ENCODE measurements around the gene LRP1-AS.

The LRP1-AS gene

DNA sequence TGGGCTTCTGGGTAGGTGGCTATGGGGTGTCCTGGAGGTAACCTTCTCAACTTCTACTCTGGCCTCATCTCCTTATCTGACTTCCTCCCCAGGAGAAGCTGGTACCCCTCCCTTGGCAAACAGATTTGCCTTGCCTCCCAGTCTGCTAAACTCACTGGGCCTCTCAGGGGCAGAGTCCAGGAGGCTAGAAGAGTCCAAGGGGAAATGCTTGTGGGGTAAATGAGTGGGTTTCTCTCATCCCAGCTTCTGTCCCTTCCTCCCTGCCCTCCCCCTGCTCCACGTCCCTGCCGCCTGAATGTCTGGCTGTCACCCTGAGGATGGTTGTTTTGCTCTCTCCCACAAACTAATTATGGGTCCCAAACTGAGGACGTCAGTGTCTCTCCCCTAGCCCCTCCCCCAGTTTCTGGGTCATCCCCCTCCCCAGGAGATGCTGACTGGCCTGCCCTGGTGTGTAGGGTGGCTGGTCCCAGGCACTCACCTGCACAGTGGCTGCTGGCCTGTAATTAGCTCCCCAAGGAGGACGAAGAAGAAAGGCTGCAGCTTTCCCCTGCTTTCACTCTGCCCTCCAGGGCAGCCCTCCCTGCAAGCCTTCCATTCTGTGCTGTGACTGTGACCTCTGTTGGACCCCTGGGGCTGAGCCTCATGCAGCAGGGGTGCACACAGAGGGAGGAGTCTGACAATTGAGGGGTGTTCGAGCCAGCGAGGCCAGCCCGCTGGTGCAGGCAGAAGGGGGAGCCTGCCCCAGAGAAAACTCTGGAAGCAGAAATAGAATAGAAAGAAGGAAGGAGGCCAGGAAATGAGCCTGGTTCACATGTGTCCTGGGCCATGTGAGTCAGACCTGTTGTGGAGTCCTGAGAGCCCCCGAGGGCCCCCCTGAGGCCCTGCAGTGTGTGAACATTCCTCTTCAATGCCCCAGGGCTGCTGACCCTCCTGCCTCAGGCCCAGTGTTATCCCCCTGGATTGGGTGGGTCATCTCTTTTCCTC, at the start of gene LRP1-AS:
Gene LRP1-AS (minus strand): TSS at position 659 of the 984 bp plus-strand sequence.
- DNase-seq (ENCODE audit: low read depth) = peak; percentile 87

DNA sequence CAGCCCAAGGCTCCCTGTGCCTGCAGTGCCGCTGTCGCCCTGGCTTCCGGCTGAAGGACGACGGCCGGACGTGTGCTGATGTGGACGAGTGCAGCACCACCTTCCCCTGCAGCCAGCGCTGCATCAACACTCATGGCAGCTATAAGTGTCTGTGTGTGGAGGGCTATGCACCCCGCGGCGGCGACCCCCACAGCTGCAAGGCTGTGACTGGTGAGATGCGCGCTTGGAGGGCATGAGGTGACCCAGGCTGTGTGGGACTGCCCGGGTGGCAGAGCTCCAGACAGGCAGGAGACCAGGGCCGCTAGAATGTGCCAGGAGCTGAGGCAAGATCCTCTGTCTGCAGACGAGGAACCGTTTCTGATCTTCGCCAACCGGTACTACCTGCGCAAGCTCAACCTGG, 49.5 kb upstream of the LRP1-AS start:
- DNase-seq (ENCODE audit: low read depth) = no peak

DNA sequence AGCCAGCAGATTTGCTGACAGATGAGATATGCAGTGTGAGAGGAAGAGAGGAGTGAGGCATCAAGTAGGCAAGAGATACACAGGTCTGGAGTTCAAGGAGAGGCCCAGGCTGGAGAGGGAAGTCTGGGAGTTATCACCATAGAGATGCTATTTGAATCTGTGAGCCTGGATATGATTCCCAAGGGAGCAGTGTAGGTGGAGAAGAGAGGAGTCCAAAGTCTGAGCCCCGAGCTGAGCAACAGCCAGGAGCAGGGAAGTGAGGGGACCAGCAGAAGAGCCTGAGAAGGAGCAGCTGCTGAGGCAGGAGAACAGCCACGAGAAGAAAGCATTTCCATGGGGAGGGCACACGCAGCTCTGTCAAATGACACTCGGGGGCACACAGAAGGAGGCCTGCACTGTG, 49.0 kb upstream of the LRP1-AS start:
- no peak for DNase-seq (ENCODE audit: low read depth)

DNA sequence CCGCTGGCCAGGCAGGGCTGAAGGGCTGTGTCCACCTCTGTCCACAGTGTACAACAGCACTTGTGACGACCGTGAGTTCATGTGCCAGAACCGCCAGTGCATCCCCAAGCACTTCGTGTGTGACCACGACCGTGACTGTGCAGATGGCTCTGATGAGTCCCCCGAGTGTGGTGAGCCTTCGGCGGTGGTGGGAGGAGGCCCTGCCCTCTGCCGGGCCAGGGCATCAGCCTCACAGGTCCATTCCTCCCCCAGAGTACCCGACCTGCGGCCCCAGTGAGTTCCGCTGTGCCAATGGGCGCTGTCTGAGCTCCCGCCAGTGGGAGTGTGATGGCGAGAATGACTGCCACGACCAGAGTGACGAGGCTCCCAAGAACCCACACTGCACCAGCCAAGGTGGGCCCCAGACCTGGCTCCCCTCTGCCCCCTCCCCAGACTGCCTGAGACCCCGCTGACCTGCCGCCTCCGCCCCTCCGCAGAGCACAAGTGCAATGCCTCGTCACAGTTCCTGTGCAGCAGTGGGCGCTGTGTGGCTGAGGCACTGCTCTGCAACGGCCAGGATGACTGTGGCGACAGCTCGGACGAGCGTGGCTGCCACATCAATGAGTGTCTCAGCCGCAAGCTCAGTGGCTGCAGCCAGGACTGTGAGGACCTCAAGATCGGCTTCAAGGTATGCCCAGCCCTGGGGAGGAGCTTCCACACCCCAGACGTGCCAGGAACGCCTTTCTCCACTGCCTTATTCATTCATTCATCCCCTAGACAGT, 48.4 kb upstream of the LRP1-AS start:
- DNase-seq (ENCODE audit: low read depth) = no peak

DNA sequence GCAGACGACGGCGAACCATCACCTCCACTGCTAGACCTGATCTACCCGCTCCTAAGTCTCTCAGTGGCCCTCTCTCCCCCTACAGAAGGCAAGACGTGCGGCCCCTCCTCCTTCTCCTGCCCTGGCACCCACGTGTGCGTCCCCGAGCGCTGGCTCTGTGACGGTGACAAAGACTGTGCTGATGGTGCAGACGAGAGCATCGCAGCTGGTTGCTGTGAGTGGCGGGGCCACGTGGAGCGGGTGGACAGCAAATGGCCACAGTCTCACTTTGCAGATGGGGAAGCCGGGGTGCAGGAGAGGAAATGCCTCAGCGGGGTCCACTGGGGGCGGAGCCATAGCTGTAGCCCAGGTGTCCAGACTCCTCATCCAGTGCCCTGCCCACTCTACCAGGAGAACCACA, 47.8 kb upstream of the LRP1-AS start:
- no peak for DNase-seq (ENCODE audit: low read depth)

DNA sequence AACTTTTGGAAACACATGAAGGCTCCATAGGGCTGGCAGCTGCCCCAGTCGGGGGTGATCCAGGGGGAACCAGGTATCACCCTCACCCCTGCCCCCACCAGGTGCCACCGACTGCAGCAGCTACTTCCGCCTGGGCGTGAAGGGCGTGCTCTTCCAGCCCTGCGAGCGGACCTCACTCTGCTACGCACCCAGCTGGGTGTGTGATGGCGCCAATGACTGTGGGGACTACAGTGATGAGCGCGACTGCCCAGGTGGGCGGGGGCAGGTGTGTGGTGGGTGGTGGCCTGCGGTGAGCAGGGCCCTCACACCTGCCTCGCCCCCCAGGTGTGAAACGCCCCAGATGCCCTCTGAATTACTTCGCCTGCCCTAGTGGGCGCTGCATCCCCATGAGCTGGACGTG, 46.8 kb upstream of the LRP1-AS start:
- DNase-seq (ENCODE audit: low read depth) = no peak

DNA sequence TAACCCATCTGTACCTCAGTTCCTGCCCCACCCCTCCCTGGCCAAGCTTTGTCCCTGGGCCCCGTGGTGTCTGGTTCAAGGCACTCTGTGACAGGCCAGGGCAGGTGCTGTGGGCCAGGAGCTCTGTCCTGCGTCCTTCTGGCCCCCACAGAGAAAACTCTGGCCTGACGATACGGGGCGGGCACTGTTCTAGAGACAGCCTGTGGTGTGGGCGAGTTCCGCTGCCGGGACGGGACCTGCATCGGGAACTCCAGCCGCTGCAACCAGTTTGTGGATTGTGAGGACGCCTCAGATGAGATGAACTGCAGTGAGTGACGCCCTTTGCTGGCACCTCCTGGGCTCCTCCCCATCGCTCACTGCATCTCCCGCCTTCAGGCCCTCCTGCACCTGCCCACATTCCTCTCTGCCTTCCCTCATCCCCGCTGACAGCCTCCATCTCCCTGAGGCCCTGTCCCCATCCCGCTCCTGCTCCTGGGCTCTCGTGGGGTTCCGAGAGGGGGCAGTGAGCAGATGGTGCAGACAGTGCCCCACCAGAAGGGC, 46.4 kb upstream of the LRP1-AS start:
- DNase-seq (ENCODE audit: low read depth) = no peak

DNA sequence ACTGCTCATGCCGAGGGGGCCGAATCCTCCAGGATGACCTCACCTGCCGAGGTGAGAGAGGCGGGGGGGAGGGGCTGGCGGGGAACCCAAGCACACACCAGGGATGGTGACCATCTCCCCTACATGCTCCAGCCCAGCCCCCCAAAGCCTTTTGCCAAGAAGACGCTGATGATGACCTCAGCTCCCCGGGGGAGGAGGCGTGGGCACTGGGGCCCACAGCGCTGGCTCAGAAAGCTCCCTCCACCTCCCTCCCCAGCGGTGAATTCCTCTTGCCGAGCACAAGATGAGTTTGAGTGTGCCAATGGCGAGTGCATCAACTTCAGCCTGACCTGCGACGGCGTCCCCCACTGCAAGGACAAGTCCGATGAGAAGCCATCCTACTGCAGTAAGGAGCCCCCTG, 45.5 kb upstream of the LRP1-AS start:
- no peak for DNase-seq (ENCODE audit: low read depth)

DNA sequence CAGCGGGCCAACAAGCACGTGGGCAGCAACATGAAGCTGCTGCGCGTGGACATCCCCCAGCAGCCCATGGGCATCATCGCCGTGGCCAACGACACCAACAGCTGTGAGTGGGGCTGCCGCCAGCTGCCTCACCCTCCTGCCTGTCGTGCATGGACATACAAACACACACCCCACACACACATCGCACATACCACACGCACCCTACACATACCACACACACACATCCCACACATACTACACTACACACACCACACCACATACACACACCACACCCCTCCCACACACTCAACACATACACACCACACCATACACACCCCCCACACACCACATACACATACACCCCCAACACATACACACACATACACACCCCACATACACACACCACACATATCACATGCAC, 44.0 kb upstream of the LRP1-AS start:
- peak; percentile 14 for DNase-seq (ENCODE audit: low read depth)

DNA sequence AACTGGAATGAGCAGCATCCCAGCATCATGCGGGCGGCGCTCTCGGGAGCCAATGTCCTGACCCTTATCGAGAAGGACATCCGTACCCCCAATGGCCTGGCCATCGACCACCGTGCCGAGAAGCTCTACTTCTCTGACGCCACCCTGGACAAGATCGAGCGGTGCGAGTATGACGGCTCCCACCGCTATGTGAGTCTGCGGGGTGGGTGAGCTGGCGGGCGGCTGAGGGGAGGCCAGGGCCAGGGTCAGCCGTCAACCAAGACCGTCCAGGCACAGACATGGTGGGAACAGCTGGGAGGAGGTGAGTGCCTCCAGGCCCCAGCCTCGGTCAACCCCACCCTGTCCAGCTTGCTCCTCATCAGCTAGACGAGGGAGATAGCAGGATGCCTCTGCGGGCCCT, 43.4 kb upstream of the LRP1-AS start:
- no peak for DNase-seq (ENCODE audit: low read depth)

DNA sequence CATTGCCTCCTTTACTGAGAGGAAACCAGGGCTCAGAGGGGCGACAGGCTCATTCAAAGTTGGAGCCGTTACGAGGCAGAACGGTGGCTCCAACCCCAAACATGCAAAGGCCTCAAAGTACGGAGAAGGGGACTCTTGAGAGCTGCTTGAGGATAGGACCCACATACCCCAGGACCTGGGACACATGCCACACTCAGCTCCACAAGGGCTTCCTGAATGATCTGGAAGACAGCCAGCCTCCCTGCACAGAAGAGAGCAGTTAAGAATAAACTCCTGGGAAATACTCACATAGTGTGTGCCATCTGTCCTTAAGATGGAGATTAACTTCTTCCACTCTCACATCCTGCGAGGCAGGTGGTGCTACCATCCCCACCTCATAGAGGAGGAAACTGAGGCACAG, 42.6 kb upstream of the LRP1-AS start:
- no peak for DNase-seq (ENCODE audit: low read depth)

DNA sequence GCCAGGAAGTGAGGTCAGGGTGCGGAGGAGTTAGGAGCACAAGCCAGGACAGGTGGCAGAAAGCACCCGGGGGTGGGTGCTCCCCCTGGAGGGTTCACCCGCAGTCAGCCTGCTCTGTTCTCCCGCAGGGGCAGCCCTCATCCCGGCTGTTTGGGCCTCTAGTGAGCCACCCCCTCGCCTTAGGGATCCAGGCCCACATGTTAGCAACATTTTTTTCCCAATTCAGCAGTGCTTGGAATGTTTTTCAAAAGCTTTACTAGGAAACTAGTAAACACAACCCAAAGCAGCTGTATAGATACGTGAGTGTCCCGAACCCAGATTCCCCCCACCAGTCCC, 40.6 kb upstream of the LRP1-AS start:
- no peak for DNase-seq (ENCODE audit: low read depth)

DNA sequence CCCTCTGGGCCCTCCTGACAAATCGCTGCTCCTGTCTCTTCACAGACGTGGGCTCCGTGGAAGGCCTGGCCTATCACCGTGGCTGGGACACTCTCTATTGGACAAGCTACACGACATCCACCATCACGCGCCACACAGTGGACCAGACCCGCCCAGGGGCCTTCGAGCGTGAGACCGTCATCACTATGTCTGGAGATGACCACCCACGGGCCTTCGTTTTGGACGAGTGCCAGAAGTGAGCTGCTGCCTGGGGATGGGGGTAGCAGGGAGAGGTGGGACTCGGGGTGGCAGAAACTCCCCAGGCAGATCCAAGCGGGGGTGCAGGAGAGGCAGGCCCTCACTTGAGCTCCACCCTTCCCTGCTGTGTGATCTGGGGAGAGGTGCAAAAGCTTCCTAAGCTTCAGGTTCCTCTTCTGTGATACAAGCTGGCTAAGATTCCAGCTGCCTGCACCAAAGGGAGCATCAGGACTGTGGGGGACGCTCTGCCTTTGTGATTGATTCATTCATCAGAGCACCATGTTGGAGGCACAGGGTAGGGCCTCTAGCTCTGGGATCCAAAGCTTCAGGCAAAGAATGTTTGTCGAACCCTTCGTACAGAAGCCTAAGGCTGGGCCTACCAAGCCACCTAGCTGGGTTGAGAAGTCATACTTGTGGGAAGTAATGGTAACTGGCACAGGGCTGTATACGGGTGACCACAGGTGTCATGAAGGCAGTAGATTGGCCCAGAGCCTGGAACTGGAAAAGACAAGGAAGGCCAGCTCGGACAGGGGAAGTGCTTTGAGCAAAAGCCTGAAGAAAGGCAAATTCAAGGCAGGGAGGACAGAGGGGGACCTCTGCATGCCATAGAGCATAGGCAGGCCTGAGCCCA, 40.0 kb upstream of the LRP1-AS start:
- DNase-seq (ENCODE audit: low read depth) = no peak

DNA sequence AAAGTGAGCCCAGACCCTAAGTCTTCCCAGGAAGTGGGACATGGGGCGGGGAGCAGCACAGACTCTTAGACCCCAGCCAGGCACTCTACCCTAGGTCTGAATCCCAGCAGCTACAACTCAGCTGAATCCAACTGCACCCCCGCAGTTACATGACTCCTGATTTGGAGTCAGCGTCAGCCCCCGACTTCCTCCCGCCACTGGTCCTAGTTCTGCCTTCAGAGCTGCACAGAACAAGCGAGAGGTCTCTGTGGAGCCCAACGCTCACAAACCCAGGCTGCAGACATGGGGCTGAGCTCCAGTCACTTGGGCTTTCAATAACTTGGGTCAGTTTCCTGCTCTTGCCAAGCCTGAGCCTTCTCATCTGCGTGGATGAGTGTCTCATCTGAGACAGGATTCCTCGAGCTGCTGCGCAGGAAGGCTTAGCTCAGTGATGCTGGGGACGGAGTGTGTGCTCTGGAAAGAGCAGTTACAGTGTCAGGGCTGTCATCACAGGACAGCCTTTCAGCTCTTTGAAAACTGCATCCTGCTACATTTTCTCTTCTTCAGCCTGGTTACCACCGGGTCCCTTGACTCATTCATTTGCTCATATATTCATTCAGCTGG, 38.6 kb upstream of the LRP1-AS start:
- DNase-seq (ENCODE audit: low read depth) = no peak

DNA sequence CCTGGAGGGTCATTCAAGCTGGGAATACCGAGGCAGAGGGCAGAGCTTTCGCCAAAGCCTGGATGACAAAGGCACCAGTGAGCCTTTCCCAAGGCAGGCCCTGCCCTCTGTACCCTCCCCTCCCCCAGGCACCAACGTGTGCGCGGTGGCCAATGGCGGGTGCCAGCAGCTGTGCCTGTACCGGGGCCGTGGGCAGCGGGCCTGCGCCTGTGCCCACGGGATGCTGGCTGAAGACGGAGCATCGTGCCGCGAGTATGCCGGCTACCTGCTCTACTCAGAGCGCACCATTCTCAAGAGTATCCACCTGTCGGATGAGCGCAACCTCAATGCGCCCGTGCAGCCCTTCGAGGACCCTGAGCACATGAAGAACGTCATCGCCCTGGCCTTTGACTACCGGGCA, 38.0 kb upstream of the LRP1-AS start:
- no peak for DNase-seq (ENCODE audit: low read depth)

DNA sequence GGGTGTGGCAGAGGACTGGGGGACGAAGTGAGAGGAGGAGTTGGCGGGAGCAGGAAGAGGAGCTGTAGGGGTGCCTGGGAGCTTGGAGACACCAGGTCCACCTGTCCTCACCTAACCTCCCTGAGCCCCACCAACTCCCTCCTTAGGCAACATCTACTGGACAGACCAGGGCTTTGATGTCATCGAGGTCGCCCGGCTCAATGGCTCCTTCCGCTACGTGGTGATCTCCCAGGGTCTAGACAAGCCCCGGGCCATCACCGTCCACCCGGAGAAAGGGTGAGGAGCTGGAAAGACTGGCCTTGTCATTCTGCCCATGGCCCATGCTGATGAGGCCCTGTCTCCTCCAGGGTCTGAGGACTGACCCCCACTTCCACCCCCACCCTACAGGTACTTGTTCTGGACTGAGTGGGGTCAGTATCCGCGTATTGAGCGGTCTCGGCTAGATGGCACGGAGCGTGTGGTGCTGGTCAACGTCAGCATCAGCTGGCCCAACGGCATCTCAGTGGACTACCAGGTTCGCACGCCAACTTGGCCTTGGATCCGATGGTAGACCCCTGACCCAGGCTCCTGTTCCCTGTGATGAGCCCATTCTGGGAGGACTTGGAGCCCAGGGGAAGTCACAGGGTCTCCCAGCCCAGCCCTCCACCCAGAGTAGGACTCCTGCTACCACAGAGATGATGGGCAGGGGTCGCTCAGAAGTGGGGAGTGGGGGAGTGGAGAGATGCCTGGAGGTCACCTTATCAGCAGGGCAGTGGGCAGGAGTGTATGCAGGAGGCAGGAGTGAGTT, 36.7 kb upstream of the LRP1-AS start:
- DNase-seq (ENCODE audit: low read depth) = no peak

DNA sequence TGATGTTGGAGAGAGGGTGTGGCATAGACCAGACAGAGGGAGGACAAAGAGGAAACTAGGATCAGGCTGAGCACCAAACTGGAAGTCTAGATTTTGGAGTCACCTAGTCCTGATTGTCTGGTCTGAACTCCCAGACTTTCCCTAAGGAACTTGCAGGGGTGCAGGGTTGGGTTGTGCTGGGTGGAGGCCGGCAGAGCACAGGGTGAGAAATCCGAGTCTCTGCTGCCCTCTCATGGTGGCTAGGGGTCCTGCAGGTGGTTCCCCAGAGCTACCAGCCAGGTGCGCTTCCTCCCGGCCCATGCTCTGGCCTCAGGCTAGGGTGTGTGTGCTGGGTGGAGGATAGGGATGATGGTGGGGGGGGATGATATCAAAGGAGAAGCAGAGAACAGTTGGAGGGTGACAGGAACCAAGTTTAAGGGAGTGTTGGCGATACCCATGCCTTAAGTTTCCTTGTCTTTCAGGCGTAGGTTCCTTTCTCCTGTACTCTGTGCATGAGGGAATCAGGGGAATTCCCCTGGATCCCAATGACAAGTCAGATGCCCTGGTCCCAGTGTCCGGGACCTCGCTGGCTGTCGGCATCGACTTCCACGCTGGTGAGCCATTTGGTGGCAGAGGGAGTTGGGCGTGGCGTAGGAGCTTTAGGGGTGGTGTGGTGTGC, 35.6 kb upstream of the LRP1-AS start:
- peak; percentile 47 for DNase-seq (ENCODE audit: low read depth)

DNA sequence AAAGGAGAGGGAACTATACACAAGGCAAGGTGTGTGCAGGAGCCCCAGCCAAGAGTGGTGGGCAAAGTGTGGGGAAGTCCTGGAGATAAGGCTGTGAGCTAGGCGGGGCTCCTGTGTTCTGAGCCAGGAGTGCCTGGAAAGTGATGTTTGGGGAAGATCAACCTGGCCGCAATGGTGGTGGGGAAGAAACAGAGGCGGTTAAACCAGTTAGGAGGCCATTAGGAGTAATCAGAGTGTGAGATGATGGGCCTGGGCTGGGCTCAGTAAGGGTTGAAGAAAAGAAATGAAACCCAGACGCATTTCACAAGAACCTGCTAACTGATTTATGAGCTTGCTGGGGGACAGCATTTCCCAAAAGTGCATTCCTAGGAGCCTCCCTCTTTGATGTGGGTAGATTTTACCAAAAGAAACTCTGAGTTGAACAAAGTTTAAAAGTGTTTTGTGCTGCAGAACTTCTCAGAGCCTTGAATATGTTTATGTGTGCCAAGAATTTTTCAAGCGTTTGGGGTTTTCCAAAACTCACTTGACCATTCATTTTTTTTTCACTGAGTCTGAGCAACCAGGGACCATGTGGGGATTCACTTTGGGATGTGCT, 34.2 kb upstream of the LRP1-AS start:
- DNase-seq (ENCODE audit: low read depth) = peak; percentile 61

DNA sequence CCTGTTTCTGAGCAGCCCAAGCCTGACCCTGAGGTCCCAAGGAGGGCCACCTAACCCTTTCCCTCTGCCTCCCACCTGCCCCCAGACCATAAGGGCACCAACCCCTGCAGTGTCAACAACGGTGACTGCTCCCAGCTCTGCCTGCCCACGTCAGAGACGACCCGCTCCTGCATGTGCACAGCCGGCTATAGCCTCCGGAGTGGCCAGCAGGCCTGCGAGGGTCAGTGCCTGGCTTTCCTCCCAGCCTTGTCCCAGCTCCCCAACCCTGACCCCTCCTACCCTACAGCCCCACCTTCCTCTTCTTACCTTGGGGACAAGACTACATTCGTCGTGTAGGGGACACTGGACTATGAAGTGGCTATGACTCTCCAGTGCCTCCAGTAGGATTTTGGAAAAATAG, 33.7 kb upstream of the LRP1-AS start:
- no peak for DNase-seq (ENCODE audit: low read depth)

Measured in amniotic epithelial cell (primary cell).